IPS-18c (cell line): ENCODE data around the gene RPS6KA5.
"Not testable (repeated sequence)": the region's sequence is repeated elsewhere in the genome, so short reads cannot be mapped to it uniquely, and the experiment has no call there.

Experiments used
- H3K4me3 ChIP-seq: 2 replicates; pipeline ENCODE4 v1.7.0; 2013; ENCODE audit warnings: low read depth, mild to moderate bottlenecking, low read length, moderate library complexity; ENCODE audit not compliant: insufficient read depth
- H3K9me3 ChIP-seq: one replicate; pipeline ENCODE4 v1.6.1; 2013; ENCODE audit warnings: mild to moderate bottlenecking, low read length, moderate library complexity; ENCODE audit not compliant: control insufficient read depth, insufficient read depth

The RPS6KA5 gene

GRCh38 chr14:90844321-90844720, 216.1 kb downstream of the RPS6KA5 start:
- Histone ChIP-seq H3K9me3 (no peaks in the 10 kb centered on the region), H3K4me3 (no peak overlapping the region)

GRCh38 chr14:90842726-90843125, 217.7 kb downstream of the RPS6KA5 start:
- no peak overlapping the region for H3K4me3 ChIP-seq
- H3K9me3 ChIP-seq, result no peaks in the 10 kb centered on the region

GRCh38 chr14:90840667-90841066, 219.8 kb downstream of the RPS6KA5 start:
- H3K9me3 ChIP-seq, H3K4me3 ChIP-seq: not testable (repeated sequence)

- H3K9me3 ChIP-seq, result no peaks in the 10 kb centered on the region
- no peak overlapping the region for H3K4me3 ChIP-seq
These were observed 220.6 kb downstream of the RPS6KA5 start for GRCh38 chr14:90839889-90840266.

GRCh38 chr14:90839024-90839888, 221.2 kb downstream of the RPS6KA5 start:
- H3K9me3 ChIP-seq, result no peaks in the 10 kb centered on the region
- no peak overlapping the region for H3K4me3 ChIP-seq

GRCh38 chr14:90838531-90838930, 221.9 kb downstream of the RPS6KA5 start:
- H3K4me3 ChIP-seq, H3K9me3 ChIP-seq: not testable (repeated sequence)

- no peaks in the 10 kb centered on the region for H3K9me3 ChIP-seq
These were observed 223.1 kb downstream of the RPS6KA5 start for GRCh38 chr14:90837355-90837754.

GRCh38 chr14:90836692-90837063, 223.8 kb downstream of the RPS6KA5 start:
- Histone ChIP-seq H3K9me3 (no peaks in the 10 kb centered on the region), H3K4me3 (no peak overlapping the region)

More at GRCh38 chr14:90837355-90837754, 223.1 kb downstream of the RPS6KA5 start:
- no peak overlapping the region for H3K4me3 ChIP-seq

GRCh38 chr14:90831821-90832220, 228.6 kb downstream of the RPS6KA5 start:
- Histone ChIP-seq H3K9me3 (peaks cover 2% of the 10 kb centered on the region), H3K4me3 (no peak overlapping the region)

- peaks cover 2% of the 10 kb centered on the region for H3K9me3 ChIP-seq
These were observed 229.3 kb downstream of the RPS6KA5 start for GRCh38 chr14:90830931-90831701.

GRCh38 chr14:90829677-90830076, 230.8 kb downstream of the RPS6KA5 start:
- H3K4me3 ChIP-seq, result no peak overlapping the region
- H3K9me3 ChIP-seq, result peaks cover 2% of the 10 kb centered on the region

More at GRCh38 chr14:90830931-90831701, 229.3 kb downstream of the RPS6KA5 start:
- no peak overlapping the region for H3K4me3 ChIP-seq

GRCh38 chr14:90828642-90829487, 231.6 kb downstream of the RPS6KA5 start:
- H3K9me3 ChIP-seq, result peaks cover 4% of the 10 kb centered on the region
- H3K4me3 ChIP-seq, result no peak overlapping the region

GRCh38 chr14:90827919-90828610, 232.4 kb downstream of the RPS6KA5 start:
- H3K9me3 ChIP-seq, result peaks cover 4% of the 10 kb centered on the region
- H3K4me3 ChIP-seq, result peak overlapping the region; percentile 4; the same call in 1 of the 2 replicates

- not testable (repeated sequence) for H3K9me3 ChIP-seq, H3K4me3 ChIP-seq
These were observed 236.9 kb downstream of the RPS6KA5 start for GRCh38 chr14:90823542-90823941.

GRCh38 chr14:90820958-90821357, 239.5 kb downstream of the RPS6KA5 start:
- H3K9me3 ChIP-seq, result peaks cover 6% of the 10 kb centered on the region

GRCh38 chr14:90819734-90820393, 240.6 kb downstream of the RPS6KA5 start:
- Histone ChIP-seq H3K9me3 (peaks cover 6% of the 10 kb centered on the region), H3K4me3 (no peak overlapping the region)

More at GRCh38 chr14:90820958-90821357, 239.5 kb downstream of the RPS6KA5 start:
- H3K4me3 ChIP-seq, result no peak overlapping the region
